Caco-2 (cell line): Measurements from ENCODE around the gene ZNF425. TPM values are rescaled to one million over a fixed set of nuclear protein-coding genes. Genes with fewer than 3 reads are reported as not detected.

ENCODE experiments used
- BruUV-seq: library from RNA; stranded (reverse); fragments of 400-500 nt; replicated peaks from 2 replicates; lab custom pipeline; 2021; lab: Mats Ljungman, UMichigan
- CTCF ChIA-PET: fragments of 300-600 bp; sonication (Branson Sonifier 250); formaldehyde crosslinking; loops from one replicate; lab custom pipeline; 2022; ENCODE audit warnings: antibody characterized with exemption; lab: Charles Lee
- POLR2A ChIA-PET: fragments of 300-600 bp; sonication (Branson Sonifier 250); formaldehyde crosslinking; loops from one replicate; lab custom pipeline; 2022; ENCODE audit warnings: antibody characterized with exemption; lab: Charles Lee
- DNase-seq, 2 experiments: peaks; one replicate each; pipeline versions ENCODE4 v3.0.0 to v3.0.0-alpha.2; 2020 to 2022
- H3K27me3 ChIP-seq: replicated peaks from 2 replicates; pipeline ENCODE4 v1.6.0; 2011; ENCODE audit warnings: low read length; ENCODE audit not compliant: control insufficient read depth, insufficient read depth
- H3K36me3 ChIP-seq: 2 replicates; pipeline ENCODE4 v1.5.1; 2011; ENCODE audit warnings: low read length; ENCODE audit not compliant: control insufficient read depth, insufficient read depth
- H3K4me1 ChIP-seq: fragments of 250-450 bp; sonication (Bioruptor Pico); 2 replicates; pipeline ENCODE4 v1.5.1; 2020; ENCODE audit warnings: mild to moderate bottlenecking
- H3K4me3 ChIP-seq: 2 replicates; pipeline ENCODE4 v1.5.1; 2011; ENCODE audit warnings: low read depth, mild to moderate bottlenecking, control low read depth, low read length
- H3K9me3 ChIP-seq: fragments of 250-450 bp; sonication (Bioruptor Pico); 2 replicates; pipeline ENCODE4 v1.5.1; 2020; ENCODE audit warnings: mild to moderate bottlenecking, moderate library complexity
- H3K27ac Mint-ChIP-seq: one replicate; pipeline ENCODE4 v1.8.0; 2022; ENCODE audit warnings: mixed read lengths; ENCODE audit not compliant: unreplicated experiment
- H3K27me3 Mint-ChIP-seq: one replicate; pipeline ENCODE4 v1.8.0; 2022; ENCODE audit warnings: mixed read lengths; ENCODE audit not compliant: insufficient read depth, unreplicated experiment
- H3K36me3 Mint-ChIP-seq: one replicate; pipeline ENCODE4 v1.8.0; 2022; ENCODE audit warnings: mild to moderate bottlenecking, mixed read lengths; ENCODE audit not compliant: insufficient read depth, unreplicated experiment
- H3K4me1 Mint-ChIP-seq: one replicate; pipeline ENCODE4 v1.8.0; 2022; ENCODE audit warnings: low read depth, mixed read lengths; ENCODE audit not compliant: unreplicated experiment
- H3K4me3 Mint-ChIP-seq: one replicate; pipeline ENCODE4 v1.8.0; 2022; ENCODE audit warnings: mild to moderate bottlenecking, moderate library complexity, mixed read lengths; ENCODE audit not compliant: unreplicated experiment
- H3K9me3 Mint-ChIP-seq: one replicate; pipeline ENCODE4 v1.8.0; 2022; ENCODE audit warnings: mixed read lengths; ENCODE audit not compliant: unreplicated experiment
- CTCF ChIP-seq, 2 experiments: fragments of 200-600 bp in 1 of 2; IDR thresholded peaks; 1 replicate in 1 of 2; 2 replicates in 1 of 2; pipeline versions ENCODE4 v1.5.1 to v1.8.0; 2011 to 2022; ENCODE audit warnings: antibody characterized with exemption in 1 of 2, control low read depth in 1 of 2, inconsistent platforms in 1 of 2, low read depth in 1 of 2, low read length in 1 of 2, mild to moderate bottlenecking in 1 of 2, moderate library complexity in 1 of 2; ENCODE audit not compliant: insufficient read depth in 1 of 2, severe bottlenecking in 1 of 2, unreplicated experiment in 1 of 2
- intact Hi-C: fragments of 100-400 bp; cut with micrococcal nuclease; formaldehyde crosslinking; loops from one replicate; pipeline ENCODE4 v1.10.0; 2022; ENCODE audit not compliant: unreplicated experiment
- total RNA-seq: library from RNA; stranded (reverse); gene quantifications from 2 replicates; pipeline ENCODE4 v1.2.3, GENCODE V29; 2022

The ZNF425 gene
- total RNA-seq, 1 experiment from 2014 or later, result 4.0 TPM

GRCh38 chr7:149171892-149172533, 45.9 kb upstream of the ZNF425 start:
- TF ChIP-seq CTCF (IDR thresholded peaks at IDR 0.05; ENCODE audit: insufficient read depth in 1 of 2, low read depth in 1 of 2, low read length in 1 of 2, severe bottlenecking in 1 of 2, unreplicated experiment in 1 of 2), result no peak
- Mint-ChIP-seq H3K9me3 (no peaks in the 10 kb centered on the region), H3K4me3 (no peak overlapping the region), H3K27me3 (no peaks in the 10 kb centered on the region), H3K4me1 (no peaks in the 10 kb centered on the region), H3K27ac (no peak overlapping the region), H3K36me3 (peaks cover 58% of the 10 kb centered on the region)
- no TSS peak for BruUV-seq
- no peak overlapping the region for H3K4me3 ChIP-seq
- H3K4me1 ChIP-seq, result no peaks in the 10 kb centered on the region
- no peaks in the 10 kb centered on the region for H3K27me3 ChIP-seq
- DNase-seq, result no peak
- intact Hi-C loops, result no loop called here
- H3K9me3 ChIP-seq, result no peaks in the 10 kb centered on the region
- CTCF ChIA-PET, result no interaction called here
- H3K36me3 ChIP-seq, result no peaks in the 10 kb centered on the region
- POLR2A ChIA-PET, result no interaction called here

GRCh38 chr7:149166630-149167352, 40.7 kb upstream of the ZNF425 start:
- no peak for TF ChIP-seq CTCF (IDR thresholded peaks at IDR 0.05; ENCODE audit: insufficient read depth in 1 of 2, low read depth in 1 of 2, low read length in 1 of 2, severe bottlenecking in 1 of 2, unreplicated experiment in 1 of 2)
- Mint-ChIP-seq H3K4me1 (no peaks in the 10 kb centered on the region), H3K36me3 (peaks cover 76% of the 10 kb centered on the region), H3K4me3 (no peak overlapping the region), H3K9me3 (no peaks in the 10 kb centered on the region), H3K27ac (no peak overlapping the region), H3K27me3 (no peaks in the 10 kb centered on the region)
- no peaks in the 10 kb centered on the region for H3K4me1 ChIP-seq
- H3K27me3 ChIP-seq, result no peaks in the 10 kb centered on the region
- no TSS peak for BruUV-seq
- ChIA-PET CTCF (interaction anchor here (0.6 kb wide), 1 partner anchor 140 kb away, joined by 3 read pairs; no protein-coding TSS in a partner anchor), POLR2A (no interaction called here)
- intact Hi-C loops, result no loop called here
- no peak for DNase-seq
- H3K4me3 ChIP-seq, result no peak overlapping the region
- H3K36me3 ChIP-seq, result no peaks in the 10 kb centered on the region
- H3K9me3 ChIP-seq, result no peaks in the 10 kb centered on the region

- H3K4me1 Mint-ChIP-seq, result no peaks in the 10 kb centered on the region
- Histone ChIP-seq H3K4me3 (no peak overlapping the region), H3K36me3 (no peaks in the 10 kb centered on the region), H3K4me1 (no peaks in the 10 kb centered on the region), H3K27me3 (no peaks in the 10 kb centered on the region), H3K9me3 (no peaks in the 10 kb centered on the region)
- no TSS peak for BruUV-seq
- TF ChIP-seq CTCF (IDR thresholded peaks at IDR 0.05; ENCODE audit: insufficient read depth in 1 of 2, low read depth in 1 of 2, low read length in 1 of 2, severe bottlenecking in 1 of 2, unreplicated experiment in 1 of 2), result no peak
- no peaks in the 10 kb centered on the region for H3K27me3 Mint-ChIP-seq
- no peak overlapping the region for H3K4me3 Mint-ChIP-seq
- H3K27ac Mint-ChIP-seq, result no peak overlapping the region
- no peak for DNase-seq
- peaks cover 76% of the 10 kb centered on the region for H3K36me3 Mint-ChIP-seq
- H3K9me3 Mint-ChIP-seq, result no peaks in the 10 kb centered on the region
- CTCF ChIA-PET, result interaction anchor here (0.6 kb wide), 1 partner anchor 139 kb away, joined by 3 read pairs; no protein-coding TSS in a partner anchor
- intact Hi-C loops, result no loop called here
- POLR2A ChIA-PET, result no interaction called here
These were observed 40.0 kb upstream of the ZNF425 start for GRCh38 chr7:149166142-149166541.
